CD4-positive, alpha-beta T cell treated with Interleukin-21 for 1 hour (primary cell): ENCODE data around the gene GULP1.
"Not testable (repeated sequence)": the region's sequence is repeated elsewhere in the genome, so short reads cannot be mapped to it uniquely, and the experiment has no call there.

Experiments used
- DNase-seq: peaks from one replicate; pipeline ENCODE4 v3.0.0-alpha.2; 2020

GULP1 gene

DNA sequence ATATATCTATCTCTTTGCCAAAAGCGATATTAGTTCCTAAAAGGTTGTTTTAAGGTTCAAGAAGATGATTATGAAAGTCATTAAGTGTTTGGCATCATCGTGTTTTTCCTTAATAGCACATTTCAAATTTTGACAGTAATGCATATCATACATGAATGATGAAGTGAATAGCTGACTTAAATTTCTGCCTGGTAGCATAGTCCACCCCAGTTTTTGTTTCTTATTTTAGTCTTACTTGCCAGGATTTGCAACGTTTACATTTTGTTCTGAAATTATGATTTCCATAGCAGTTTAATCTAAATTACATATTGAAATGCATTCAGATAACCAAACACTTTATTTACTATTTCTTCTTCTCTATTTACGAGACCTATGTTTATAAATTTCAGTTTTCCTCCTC, 201.1 kb downstream of the GULP1 start:
- no peak for DNase-seq

DNA sequence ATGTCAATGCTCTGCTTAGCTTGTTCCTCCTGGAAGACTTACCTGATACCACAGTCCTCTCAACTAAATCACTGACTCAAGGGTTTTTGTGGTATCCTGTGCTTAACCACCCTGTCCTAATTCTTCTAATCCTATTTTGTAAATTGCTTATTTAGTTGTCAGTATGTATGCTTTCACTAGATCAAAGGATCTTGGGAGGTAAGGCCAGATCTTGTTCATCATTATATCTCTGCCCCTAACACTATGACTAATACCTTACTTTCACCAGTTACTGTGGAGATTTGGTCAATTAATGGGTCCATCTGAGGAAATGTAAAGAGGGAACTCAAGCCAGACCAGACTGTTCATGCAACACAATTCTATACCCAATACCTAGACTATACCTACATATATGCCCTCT, 203.2 kb downstream of the GULP1 start:
- no peak for DNase-seq

DNA sequence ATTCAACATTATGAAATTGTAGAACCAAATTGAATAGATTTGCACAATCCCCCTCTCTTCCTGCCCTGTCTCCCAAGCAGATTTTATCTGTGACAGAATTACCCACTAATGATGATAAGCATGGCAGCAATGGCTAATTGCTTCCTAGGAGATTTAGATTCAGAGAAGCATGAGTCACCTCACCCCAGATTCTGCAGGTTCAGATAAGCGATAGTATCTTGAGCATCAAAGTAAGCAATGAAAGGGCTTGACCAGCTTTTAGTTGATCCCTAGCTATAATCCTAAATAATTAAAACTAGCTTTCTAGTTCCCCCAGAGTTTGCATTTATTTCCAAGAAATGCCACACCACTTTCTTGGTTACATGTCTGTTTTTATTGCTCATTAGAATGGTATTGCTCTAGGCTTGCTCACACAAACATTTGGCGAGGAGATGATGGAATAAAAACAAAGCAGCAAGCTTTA, 204.3 kb downstream of the GULP1 start:
- DNase-seq = no peak

DNA sequence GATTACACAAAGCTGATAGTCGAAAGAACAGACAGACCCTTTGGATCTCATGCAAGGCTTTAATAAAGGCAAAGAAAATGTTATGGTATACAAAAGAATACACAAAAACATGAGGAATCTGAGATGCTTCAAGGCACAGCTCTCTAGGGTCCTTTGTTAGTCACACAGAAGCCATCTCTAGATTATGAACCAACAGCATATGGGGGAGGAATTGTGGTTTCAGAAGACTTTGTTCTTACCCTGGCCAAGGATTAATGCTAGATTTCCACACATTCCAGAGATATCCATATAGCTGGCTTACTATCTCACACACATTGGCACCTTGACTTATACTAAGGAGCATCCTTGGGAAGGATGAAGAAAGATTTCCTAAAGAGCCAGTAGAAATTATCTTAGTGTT, 206.1 kb downstream of the GULP1 start:
- DNase-seq = no peak

DNA sequence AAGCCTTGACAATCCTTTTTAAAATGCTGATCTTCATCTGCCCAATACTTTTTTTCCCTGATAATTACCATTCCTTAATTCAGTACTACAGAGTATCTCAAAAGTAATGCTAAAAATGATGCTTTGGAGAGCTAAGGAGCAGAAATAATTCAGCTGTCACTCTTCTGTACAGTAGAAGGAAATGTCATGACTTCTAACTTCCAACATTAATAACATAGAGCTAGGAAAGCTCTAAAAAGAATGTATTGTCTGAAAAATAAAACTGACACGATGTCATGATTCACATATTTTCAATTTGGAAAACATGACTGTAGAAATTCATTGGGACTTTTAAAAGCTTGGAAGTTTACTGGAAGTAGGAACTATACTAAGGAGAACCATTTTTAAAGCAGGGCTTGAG, 212.3 kb downstream of the GULP1 start:
- DNase-seq = no peak

DNA sequence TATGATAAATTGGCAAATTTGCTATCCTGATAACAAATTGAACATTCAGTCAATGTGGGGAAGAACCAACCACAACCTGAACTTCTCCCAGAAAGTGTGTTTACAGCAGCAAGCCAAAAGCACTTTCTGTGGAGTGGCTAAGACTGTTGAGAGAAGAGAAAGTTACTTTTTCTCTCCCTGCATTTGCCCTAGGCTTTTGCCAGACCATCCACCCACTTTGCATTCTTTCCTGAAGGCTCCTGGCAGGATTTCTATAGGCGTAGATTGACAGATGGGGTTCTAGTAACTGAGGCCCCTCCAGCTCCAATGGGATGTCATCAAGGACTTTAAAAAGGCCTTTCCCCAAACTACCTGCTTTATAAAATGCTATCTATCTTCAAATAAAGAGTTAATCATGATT, 215.2 kb downstream of the GULP1 start:
- DNase-seq = no peak

DNA sequence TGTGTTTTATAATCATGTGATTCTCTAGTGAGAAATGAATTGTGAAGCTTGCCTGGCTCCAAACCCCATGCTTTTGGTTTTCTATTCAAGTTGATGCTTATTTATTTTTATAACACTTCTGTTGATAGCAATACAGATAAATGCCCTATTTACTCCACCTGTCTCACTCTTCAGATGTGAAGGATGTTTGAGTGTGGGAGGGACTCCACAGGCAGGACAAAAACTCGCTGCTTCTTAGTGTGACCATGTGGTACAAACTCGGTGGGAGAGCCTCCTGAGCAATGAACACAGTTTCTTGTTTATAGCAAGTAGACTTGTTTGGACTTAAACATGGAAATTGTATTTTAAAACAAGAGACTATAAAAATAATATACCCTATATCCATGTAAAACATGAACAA, 219.7 kb downstream of the GULP1 start:
- no peak for DNase-seq

DNA sequence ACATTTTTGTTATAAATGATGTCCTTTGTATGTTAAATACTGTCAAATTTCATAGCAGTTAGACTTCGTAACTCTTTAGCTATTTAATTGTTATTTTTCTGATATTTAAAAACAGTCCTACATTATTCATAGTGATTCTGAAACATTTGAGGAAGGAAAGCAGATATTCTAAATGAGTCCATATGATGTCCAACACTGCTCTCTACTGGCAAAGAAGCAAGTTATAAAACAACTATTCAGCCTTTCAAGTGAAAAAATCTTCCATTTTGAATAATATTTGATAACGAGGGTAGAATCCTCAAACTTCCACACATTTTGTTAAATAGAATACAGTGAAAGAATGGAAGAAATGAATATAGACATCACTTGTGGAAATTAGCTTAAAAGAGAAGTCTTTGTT, 220.8 kb downstream of the GULP1 start:
- no peak for DNase-seq

DNA sequence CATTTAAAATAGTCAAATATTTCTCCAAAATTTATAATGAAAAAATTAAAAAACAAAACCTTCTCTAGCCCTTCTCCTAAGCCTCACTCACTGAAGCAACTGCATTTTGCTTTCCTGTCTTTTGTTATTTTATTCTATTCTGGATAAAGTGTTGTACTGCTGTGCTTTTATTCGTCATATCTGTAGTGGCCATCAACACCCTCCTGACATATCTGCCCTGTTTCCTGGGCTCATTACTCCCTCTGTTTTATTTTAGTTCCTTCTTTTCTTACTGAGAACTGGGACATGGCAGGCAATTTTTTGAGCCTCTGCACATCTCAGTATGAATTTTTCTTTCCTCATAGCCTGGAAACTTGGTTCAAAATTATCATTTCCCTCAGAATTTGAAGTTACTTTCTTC, 224.2 kb downstream of the GULP1 start:
- no peak for DNase-seq

DNA sequence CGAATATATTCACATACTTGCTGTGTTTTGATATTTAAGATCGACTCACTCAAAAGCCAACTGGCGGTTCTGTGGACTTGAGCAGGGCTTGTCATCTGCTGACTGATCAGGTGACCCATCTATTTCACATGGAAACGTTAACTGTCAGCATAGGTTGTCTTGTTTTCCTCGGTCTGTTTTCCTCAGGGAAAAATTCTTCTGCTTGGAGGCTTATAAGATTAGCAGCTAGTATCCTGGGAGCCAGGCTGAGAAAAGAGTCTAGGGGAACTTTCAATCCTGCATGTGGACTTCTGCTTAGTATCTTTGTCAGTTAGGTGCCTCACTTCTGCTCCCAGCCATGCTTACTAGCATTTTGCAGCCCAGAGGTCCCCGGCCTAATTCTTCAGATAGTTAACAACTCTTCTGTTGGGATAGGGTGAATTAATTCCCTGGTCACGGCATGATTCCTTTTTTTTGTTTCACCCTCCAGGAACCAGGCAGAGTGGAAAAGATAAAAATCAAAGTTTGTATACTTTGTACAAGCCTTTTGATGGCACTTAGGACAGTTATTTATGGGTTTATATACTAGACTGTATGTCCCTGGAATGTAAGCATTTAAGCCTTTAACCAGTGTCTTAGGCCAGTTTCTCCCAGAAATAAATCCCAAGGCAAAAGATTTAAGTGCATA, 226.0 kb downstream of the GULP1 start:
- no peak for DNase-seq

DNA sequence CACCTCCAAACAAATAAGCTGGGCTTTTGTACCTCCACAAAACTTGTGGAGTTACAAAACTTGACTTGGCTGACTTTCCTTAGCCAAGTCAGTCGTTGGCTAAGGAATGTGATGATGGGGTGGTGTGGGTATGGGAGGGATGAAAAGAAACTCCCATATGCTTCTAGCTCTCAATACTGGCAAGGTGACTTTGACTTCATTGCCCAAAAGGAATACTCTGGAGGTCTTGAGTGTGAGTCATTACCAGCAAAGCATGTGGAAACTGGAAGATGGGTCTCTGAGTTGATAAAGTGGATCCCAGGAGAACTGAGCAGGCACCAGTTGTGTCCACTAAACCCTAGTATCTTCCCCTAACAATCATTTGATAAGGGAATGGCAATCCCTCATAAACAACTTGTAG, 226.7 kb downstream of the GULP1 start:
- DNase-seq = no peak

DNA sequence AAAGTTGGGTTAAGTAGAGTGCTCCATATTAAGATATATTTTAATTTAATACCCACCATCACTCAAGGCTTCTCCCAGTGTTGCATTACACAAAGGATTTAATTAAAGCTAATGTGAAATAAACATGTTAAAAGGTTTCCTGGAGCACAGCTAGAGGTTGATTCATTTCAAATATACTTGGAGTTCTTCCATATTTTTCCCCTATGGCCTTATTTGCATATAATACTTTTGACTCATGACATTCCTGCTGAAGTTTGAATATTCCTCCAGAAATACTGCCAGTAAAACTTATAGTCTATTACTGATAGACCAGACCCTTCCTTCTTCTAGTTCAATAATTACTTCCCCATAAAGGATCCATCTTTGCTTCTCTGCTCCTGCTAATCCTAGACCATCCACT, 227.5 kb downstream of the GULP1 start:
- DNase-seq = no peak

DNA sequence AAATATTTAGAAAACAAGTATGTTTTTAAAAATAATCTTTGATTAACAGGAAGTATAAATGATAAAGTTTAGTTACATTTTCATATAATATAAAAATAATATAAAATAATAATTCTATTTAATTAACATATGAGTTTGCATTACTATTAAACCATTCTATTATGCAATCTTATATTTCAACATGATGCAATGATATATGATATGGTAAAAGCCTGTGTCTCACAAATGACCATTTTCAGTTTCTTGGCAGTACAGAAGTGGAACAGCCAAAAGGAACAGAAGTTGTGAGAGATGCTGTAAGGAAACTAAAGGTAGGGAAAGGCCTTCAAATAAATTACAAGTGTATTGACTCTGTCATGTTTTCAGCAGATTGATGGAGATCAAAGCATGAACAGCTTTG, 230.8 kb downstream of the GULP1 start:
- DNase-seq = no peak

DNA sequence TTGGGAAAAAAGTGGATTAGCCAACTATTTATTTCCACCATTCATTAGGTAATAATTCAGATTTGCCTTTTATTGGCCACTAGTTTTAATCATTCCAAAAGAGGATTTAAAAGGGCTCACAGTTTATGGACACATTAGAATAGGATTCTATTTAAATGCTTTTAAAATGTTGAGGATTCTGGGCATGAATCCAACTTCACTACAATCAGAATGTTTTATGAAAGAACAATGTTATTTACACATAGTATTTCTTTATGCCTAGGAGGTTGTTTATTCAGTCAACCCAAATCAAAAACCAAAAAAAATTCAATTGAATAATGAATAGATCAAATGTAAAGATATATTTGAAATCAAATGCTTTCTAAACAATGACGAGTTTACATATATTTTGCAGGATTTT, 232.2 kb downstream of the GULP1 start:
- DNase-seq = no peak

DNA sequence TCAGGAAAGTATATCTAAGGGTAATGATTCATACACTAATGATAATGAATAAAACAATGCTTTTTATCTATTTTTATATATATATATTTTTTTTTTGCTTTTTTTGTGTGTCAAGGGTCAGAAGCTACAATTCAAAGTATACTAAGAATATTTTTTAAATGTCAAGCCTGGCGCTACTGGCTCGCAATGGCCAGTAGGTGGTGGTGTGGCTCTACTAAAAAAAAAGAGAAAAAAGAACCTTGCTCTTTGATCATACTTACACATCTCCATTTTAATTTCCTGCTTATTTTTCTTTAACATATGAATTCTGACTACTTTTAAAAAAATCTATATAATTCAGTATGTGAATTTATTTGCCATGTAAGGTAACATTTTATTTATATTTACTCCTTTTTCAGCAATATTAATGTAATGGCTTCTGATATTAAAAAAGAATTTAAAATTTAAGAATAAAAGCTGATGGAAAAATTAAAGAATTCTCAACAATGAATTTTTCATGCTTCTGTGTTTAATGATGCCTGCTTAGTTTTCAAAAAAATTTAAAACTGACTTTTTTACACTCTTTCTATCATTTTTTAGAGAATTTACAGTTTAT, 232.9 kb downstream of the GULP1 start:
- DNase-seq = peak; percentile 22

DNA sequence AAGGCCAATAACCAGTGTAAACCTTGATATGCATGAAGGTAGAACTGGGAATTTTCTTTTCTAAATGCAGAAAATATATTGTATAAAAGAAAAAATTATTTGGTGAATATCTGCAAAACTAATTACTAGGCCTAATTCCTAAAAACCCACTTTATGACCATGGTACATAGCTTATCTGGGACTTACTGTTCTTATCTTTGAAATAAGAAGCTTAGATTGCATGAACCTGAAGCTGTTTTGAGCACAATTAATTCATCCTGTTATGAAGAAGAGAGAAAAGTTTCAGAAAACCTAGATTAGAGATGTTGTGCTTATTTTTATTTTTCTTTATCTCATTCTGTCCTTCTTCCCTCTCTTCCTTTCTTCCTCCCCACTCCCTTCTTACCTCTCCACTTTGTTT, 235.0 kb downstream of the GULP1 start:
- DNase-seq = no peak

DNA sequence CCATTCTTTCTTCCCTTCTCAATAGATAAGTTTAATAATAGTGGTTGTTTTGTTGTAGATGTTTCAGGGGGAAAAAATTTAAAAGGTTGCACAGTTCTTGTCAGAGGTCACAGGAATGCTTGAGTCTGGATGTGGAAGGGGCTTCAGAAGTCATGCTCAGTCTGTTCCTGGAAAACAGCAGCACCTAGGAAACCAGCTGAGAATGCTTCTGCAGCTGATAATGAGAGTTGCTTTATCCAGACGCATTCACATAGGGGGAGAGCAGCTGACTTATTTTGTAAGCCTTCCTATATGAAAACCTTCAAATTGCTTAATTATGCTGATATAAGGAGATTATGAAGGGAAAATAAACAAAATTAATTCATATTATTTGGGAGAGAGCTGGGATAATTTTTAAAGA, 235.5 kb downstream of the GULP1 start:
- no peak for DNase-seq

DNA sequence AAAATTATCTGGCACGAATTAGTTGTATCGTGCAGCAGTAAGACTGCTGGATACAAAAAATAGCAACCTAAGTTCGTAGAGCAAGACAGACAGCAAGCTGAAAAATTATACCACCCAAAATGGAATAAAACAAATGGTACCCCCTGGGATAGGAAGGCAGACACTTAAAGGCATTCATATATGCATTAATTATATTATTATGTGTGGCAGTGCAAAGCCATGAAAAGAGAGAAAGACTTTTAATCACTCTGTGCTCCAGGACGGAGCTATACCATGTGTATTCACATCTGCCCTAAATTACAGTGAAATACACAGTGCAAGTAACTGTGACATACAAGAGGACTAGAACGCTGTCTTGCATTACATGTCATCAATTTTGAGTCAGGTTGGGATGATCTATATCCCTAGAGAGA, 235.9 kb downstream of the GULP1 start:
- no peak for DNase-seq

DNA sequence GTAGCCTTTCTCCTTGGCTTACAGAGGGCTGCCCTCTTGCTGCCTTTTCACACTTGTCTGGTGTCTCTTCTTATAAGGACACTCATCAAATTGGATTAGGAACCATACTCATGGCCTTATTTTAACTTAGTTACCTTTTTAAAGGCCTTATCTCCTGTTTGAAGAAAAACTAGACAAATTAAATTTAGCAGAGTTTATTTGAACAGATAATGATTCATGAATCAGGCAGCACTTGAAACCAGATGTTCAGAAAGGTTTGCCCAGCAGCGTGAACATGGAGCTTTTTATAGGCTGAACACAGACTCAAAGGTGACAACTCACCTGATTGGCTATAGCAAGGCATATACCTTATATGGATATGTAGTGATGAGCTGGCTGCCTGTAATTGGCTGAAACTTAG, 238.0 kb downstream of the GULP1 start:
- DNase-seq = no peak

DNA sequence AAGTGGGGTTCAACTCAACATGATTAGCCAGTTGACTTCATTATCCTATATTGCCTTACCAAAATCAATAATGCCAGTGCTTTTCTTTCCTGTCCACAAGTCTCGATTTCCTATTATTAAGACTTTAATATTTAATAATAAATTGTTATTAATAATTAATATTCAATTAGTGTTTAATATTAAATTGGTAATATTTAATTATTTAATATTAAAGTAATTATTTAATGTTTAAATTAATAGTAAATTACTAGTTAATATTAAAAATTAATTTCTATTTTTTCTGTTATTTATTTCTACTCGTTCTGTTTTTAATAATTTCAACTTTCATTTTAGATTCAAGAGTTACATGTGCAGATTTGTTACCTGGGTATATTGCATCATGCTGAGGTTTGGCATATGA, 243.2 kb downstream of the GULP1 start:
- DNase-seq = no peak

DNA sequence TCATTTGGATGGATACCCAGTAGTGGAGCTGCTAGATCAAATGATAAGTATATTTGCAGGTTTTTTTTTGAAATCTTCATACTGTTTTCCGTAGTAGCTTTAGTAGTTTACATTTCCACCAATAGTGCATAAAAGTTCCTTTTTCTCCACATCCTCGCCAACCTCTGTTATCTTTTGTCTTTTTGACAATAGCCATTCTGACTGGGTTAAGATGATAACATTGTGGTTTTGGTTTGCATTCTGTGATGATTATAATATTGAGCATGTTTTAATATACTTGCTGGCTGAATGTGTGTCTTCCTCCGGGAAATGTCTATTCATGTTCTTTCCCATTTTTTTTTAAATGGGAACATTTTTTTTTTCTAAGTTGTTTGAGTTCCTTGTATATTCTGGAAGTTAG, 260.0 kb downstream of the GULP1 start:
- DNase-seq = no peak

DNA sequence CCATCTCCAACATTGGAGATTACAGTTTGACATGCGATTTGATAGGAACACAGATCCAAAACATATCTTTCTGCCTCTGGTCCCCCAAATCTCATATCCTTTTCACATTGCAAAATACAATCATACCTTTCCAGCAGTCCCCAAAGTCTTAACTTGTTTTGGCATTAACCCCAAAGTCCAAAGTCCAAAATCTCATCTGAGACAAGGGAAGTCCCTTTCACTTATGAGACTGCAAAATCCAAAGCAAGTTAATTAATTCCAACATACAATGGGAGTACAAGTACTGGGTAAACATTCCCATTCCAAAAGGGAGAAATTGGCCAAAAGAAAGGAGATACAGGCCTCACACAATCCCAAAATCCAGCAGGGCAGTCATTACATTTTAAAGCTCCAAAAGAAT, 265.4 kb downstream of the GULP1 start:
- no peak for DNase-seq

DNA sequence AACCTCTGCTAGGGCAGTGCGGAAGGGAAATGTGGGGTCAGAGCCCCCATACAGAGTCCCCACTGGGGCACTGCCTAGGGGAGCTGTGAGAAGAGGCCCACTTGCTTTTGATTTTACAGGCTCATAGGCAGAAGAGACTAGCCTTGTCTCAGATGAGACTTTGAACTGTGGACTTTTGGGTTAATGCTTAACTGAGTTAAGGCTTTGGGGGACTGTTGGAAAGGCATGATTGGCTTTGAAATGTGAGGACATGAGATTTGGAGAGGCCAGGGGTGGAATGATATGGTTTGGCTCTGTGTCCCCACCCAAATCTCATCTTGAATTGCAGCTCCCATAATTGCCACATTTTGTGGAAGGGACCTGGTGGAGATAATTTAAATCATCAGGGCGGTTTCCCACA, 267.8 kb downstream of the GULP1 start:
- DNase-seq = not testable (repeated sequence)

DNA sequence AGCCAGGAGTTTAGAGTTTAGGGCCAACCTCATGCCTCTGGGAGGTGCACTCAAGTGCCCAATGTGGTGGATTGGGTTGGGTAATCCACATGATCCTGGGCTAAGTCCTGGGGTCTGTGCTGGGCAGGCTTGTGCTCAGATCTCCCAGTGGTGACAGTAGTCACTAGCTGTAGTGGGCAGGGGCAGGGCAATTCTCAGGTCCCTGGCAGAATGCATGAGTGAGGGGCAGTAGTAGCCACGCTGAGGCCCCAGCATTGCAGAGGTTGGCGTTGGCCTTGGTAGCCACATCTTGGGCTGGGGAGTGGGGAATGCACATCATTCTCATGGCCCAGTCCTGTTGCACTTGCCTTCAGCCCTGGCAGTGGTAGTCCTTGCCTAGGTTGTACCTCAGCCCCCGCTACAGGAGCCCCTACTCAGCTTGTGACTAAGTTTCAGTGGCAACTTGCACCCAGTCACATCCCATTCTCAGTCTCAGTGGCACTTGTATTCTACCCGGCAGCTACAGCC, 269.9 kb downstream of the GULP1 start:
- no peak for DNase-seq
